Measurements from ENCODE around the gene MUCL3. TPM values are rescaled to one million over a fixed set of nuclear protein-coding genes. Genes with fewer than 3 reads are reported as not detected.

MUCL3 gene
- total and polyA plus RNA-seq, 10 of the 15 experiments (the other 5 are each of a cell fraction or from before 2014, with no cell fraction given): 0.03 to 1.4 (median 0.61) TPM

GRCh38 chr6:30951907-30952469 is 11.2 kb downstream of the MUCL3 start (continued):
- no peak for TF ChIP-seq PAX8 (IDR thresholded peaks at IDR 0.05)
- peak; percentile 76; the same call in 1 of the 2 replicates for TF ChIP-seq ESRRA (IDR thresholded peaks at IDR 0.05; ENCODE audit: low read length)
- no peak for TF ChIP-seq ELK1 (IDR thresholded peaks at IDR 0.05; ENCODE audit: low read depth, low read length)
- peak; percentile 99 for TF ChIP-seq RUNX3 (IDR thresholded peaks at IDR 0.05; ENCODE audit: low read length)
- 0 out of 4 replicates have a peak, but pooled peaks of 1 of the 2 experiments have one; percentile 28 for TF ChIP-seq ETV6 (conservative IDR thresholded peaks at IDR 0.05 in 1 of 2, IDR thresholded peaks at IDR 0.05 in 1 of 2; ENCODE audit: borderline replicate concordance in 1 of 2, low read depth in 1 of 2)
- TF ChIP-seq IKZF2 (IDR thresholded peaks at IDR 0.05): peak in 1 of 2 experiments; percentile 47; a peak in 1 of 4 replicates
- peak; percentile 12 for TF ChIP-seq BCL3 (IDR thresholded peaks at IDR 0.05; ENCODE audit: borderline replicate concordance, insufficient read depth, low read depth, low read length, poor library complexity, severe bottlenecking)
- peak; percentile 44; the same call in 1 of the 2 replicates for TF ChIP-seq CREB1 (IDR thresholded peaks at IDR 0.05; ENCODE audit: low read depth)
- no peak for TF ChIP-seq NFXL1 (IDR thresholded peaks at IDR 0.05; ENCODE audit: borderline replicate concordance)
- TF ChIP-seq FOXM1 (IDR thresholded peaks at IDR 0.05; ENCODE audit: low read depth, low read length): peak; percentile 91; the same call in 1 of the 2 replicates
- peak; percentile 56; the same call in 1 of the 2 replicates for TF ChIP-seq ATF2 (IDR thresholded peaks at IDR 0.05; ENCODE audit: low read length)
- no peak for TF ChIP-seq YY1 (IDR thresholded peaks at IDR 0.05; ENCODE audit: low read depth, low read length)
- TF ChIP-seq, protein P1, sequence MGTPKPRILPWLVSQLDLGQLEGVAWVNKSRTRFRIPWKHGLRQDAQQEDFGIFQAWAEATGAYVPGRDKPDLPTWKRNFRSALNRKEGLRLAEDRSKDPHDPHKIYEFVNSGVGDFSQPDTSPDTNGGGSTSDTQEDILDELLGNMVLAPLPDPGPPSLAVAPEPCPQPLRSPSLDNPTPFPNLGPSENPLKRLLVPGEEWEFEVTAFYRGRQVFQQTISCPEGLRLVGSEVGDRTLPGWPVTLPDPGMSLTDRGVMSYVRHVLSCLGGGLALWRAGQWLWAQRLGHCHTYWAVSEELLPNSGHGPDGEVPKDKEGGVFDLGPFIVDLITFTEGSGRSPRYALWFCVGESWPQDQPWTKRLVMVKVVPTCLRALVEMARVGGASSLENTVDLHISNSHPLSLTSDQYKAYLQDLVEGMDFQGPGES (IDR thresholded peaks at IDR 0.05): no peak
- TF ChIP-seq POU2F2 (IDR thresholded peaks at IDR 0.05; ENCODE audit: borderline replicate concordance, low read depth, low read length): no peak
- no peak for TF ChIP-seq KDM1A (IDR thresholded peaks at IDR 0.05; ENCODE audit: borderline replicate concordance)
